Liver (tissue), 3 donors: ENCODE results near the gene TICAM2.

ENCODE experiments used
- ATF3 ChIP-seq: IDR thresholded peaks from 2 replicates; pipeline ENCODE4 v1.6.1; 2016; ENCODE audit warnings: antibody characterized with exemption
- CTCF ChIP-seq: fragments of 150-350 bp; IDR thresholded peaks from 2 replicates; pipeline ENCODE4 v1.5.1; 2017; ENCODE audit warnings: improper control_type of control experiment, low read depth, low read length; ENCODE audit not compliant: missing input control
- EGR1 ChIP-seq, 2 donors: IDR thresholded peaks; 2 replicates each; pipeline ENCODE4 v1.6.1; 2016 to 2018; ENCODE audit warnings: antibody characterized with exemption in 2 of 2, low read depth in 2 of 2
- FOXA1 ChIP-seq: IDR thresholded peaks from 2 replicates; pipeline ENCODE4 v1.6.1; 2016; ENCODE audit warnings: antibody characterized with exemption
- GABPA ChIP-seq, 2 donors: IDR thresholded peaks in 1 of 2; conservative IDR thresholded peaks in 1 of 2; 2 replicates each; pipeline ENCODE4 v1.6.1; 2016; ENCODE audit warnings: antibody characterized with exemption in 2 of 2, mild to moderate bottlenecking in 1 of 2, moderate library complexity in 1 of 2
- HNF4G ChIP-seq: IDR thresholded peaks from 2 replicates; pipeline ENCODE4 v1.6.1; 2016; ENCODE audit warnings: antibody characterized with exemption
- JUND ChIP-seq, 2 donors: IDR thresholded peaks; 2 replicates each; pipeline ENCODE4 v1.6.1; 2016; ENCODE audit warnings: antibody characterized with exemption in 2 of 2
- MAX ChIP-seq: IDR thresholded peaks from 2 replicates; pipeline ENCODE4 v1.6.1; 2016; ENCODE audit warnings: antibody characterized with exemption
- RAD21 ChIP-seq, 2 donors: IDR thresholded peaks; 2 replicates each; pipeline ENCODE4 v1.6.1; 2016; ENCODE audit warnings: antibody characterized with exemption in 2 of 2, mild to moderate bottlenecking in 2 of 2
- REST ChIP-seq: IDR thresholded peaks from 2 replicates; pipeline ENCODE4 v1.6.1; 2016; ENCODE audit warnings: antibody characterized with exemption, mild to moderate bottlenecking
- SP1 ChIP-seq: IDR thresholded peaks from 2 replicates; pipeline ENCODE4 v1.6.1; 2018; ENCODE audit warnings: antibody characterized with exemption, mild to moderate bottlenecking
- TAF1 ChIP-seq: conservative IDR thresholded peaks from 2 replicates; pipeline ENCODE4 v1.6.1; 2016; ENCODE audit warnings: antibody characterized with exemption, mild to moderate bottlenecking
- YY1 ChIP-seq: IDR thresholded peaks from 2 replicates; pipeline ENCODE4 v1.6.1; 2016; ENCODE audit warnings: antibody characterized with exemption, mild to moderate bottlenecking
- ZBTB33 ChIP-seq: IDR thresholded peaks from 2 replicates; pipeline ENCODE4 v1.6.1; 2016; ENCODE audit warnings: antibody characterized with exemption
- donor health status: healthy.
- donor health status: healthy.

- TF ChIP-seq HNF4G (no peak), EGR1 (IDR thresholded peaks at IDR 0.05; ENCODE audit: low read depth in 2 of 2) (no peak), CTCF (no peak), SP1 (no peak), MAX (no peak), REST (no peak), GABPA (IDR thresholded peaks at IDR 0.05 in 1 of 2, conservative IDR thresholded peaks at IDR 0.05 in 1 of 2) (no peak), ATF3 (no peak), TAF1 (no peak), ZBTB33 (no peak), RAD21 (IDR thresholded peaks at IDR 0.05) (no peak), YY1 (no peak), JUND (IDR thresholded peaks at IDR 0.05) (no peak), FOXA1 (no peak)
Observed at GRCh38 chr5:115559524-115559923, 42.8 kb downstream of the TICAM2 start.
